Measurements from ENCODE around the gene MYO9B.

Gene MYO9B

DNA sequence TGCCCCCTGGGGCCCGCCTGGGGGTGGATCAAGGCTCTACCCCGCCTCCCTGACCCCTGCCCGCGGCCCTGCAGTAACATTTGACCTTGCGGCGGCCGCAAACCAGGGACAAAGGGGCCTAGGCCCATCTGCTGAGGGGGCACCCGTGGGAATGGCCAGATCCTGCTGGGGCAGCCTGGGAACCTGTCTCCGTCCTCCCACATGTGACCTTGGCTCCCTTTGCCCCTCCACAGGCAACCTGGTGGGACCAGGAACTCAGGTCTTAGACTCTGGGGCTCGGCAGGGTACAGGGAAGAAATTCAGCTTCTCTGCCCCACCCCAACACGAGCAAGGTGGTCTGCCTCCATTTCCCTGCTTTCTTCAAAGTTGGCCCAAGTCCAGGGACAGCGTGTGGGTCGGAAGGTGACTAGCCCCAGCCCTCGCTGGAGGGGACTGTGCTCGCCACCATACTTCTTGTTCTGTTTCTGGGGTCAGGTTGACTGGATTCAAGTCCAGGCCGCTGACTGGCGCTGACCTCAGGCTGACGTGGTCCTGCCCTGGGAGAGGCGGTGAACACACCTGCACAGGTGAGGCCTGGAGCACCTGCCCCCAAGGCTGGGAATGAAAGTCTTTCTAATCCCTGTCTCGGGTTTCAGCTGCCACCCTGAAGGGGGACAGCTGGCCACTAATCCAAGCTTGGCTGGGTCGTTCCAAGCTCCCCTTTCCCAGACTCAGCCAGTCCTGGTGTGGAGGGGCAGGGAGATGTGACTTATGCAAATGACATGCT lies 172.6 kb downstream of the MYO9B start:
- H3K9ac ChIP-seq (ENCODE audit: low read depth, low read length) = peak overlapping the region; percentile 18
- peaks cover 3% of the 10 kb centered on the region; the same call in 1 of the 2 replicates for H3K36me3 ChIP-seq (ENCODE audit: insufficient read depth, low read length)
- H3K9me3 ChIP-seq (ENCODE audit: control insufficient read depth, insufficient read depth, low read length) = no peaks in the 10 kb centered on the region
- H3K4me1 ChIP-seq (ENCODE audit: insufficient read depth, low read length) = peaks cover 30% of the 10 kb centered on the region; the same call in 1 of the 2 replicates

DNA sequence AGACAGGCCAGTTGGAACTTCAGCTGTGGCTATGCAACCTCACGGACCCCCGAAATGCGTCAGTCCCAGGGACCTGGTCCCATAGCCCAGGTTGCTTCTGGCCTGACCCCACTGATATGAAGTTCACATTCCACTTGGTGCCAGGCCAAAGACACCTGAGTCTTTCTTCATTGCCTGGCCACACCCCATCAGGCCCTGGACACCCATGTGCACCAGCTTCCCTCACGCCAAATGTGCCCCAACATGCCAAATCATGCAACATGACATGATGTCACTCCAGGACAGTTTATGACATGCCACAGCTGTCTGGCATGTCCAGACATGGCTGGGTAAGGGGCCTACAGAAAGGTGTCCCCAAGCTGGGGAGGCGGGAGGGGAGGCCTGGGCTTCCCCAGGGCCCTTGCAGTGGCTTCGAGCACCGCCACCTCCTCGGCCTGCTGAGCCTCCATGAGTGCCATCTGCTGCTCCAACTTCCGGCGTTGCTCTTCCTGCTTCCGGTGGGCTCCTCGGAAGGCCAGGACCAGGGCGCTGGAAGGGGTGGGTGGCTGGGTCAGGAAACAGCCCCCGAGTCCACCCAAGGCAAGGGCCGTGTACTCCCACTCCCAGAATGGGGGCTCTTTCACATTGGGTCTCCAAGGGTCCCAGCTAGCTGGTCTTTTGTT lies 174.4 kb downstream of the MYO9B start:
- peaks cover 30% of the 10 kb centered on the region; the same call in 1 of the 2 replicates for H3K4me1 ChIP-seq (ENCODE audit: insufficient read depth, low read length)
- no peak overlapping the region for H3K9ac ChIP-seq (ENCODE audit: low read depth, low read length)
- peaks cover 3% of the 10 kb centered on the region; the same call in 1 of the 2 replicates for H3K36me3 ChIP-seq (ENCODE audit: insufficient read depth, low read length)
- H3K9me3 ChIP-seq (ENCODE audit: control insufficient read depth, insufficient read depth, low read length) = no peaks in the 10 kb centered on the region

DNA sequence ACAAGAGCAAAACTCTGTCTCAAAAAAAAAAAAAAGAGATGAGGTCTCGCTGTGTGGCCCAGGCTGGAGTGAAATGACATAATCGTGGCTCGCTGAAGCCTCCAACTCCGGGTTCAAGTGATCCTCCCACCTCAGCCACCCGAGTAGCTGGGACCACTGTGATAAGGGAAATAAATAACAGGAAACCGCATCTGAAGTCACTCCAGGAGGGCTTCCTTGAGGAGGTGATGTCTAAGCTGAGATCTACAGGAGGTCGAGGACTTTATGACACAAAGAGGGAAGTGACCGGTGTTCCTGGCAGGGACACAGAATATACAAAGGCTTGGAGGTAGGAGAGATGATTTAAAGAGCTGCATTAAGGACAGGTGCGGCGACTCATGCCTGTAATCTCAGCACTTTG lies 179.1 kb downstream of the MYO9B start:
- peaks cover 6% of the 10 kb centered on the region; the same call in 1 of the 2 replicates for H3K36me3 ChIP-seq (ENCODE audit: insufficient read depth, low read length)
- 0 out of 2 replicates have a peak, but pooled peaks cover under 1% of the 10 kb centered on the region for H3K4me1 ChIP-seq (ENCODE audit: insufficient read depth, low read length)
- H3K9me3 ChIP-seq (ENCODE audit: control insufficient read depth, insufficient read depth, low read length) = peaks cover 7% of the 10 kb centered on the region; the same call in 1 of the 2 replicates
- H3K9ac ChIP-seq (ENCODE audit: low read depth, low read length) = no peak overlapping the region

DNA sequence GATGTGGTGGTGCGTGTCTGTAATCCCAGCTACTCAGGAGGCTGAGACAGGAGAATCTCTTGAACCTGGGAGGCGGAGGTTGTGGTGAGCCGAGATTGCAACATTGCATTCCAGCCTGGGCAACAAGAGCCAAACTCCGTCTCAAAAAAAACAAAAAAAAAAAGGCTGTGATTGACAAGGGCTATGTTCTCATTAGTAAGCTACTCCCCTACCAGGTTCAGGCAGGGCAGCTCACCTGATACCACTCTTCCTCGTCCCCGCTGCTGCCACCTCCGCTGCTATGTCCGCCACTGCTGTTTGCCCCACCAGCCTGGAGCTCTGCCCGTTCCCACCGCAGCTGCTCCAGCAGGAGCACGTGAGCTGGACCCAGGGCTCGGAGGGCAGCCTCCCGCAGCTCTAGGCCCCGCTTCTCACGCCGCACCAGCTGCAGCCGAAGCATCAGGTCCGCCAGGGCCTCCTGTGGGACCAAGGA lies 179.6 kb downstream of the MYO9B start:
- Histone ChIP-seq H3K9ac (ENCODE audit: low read depth, low read length) (no peak overlapping the region), H3K36me3 (ENCODE audit: insufficient read depth, low read length) (peaks cover 3% of the 10 kb centered on the region; the same call in 1 of the 2 replicates), H3K4me1 (ENCODE audit: insufficient read depth, low read length) (no peaks in the 10 kb centered on the region), H3K9me3 (ENCODE audit: control insufficient read depth, insufficient read depth, low read length) (peaks cover 11% of the 10 kb centered on the region)

DNA sequence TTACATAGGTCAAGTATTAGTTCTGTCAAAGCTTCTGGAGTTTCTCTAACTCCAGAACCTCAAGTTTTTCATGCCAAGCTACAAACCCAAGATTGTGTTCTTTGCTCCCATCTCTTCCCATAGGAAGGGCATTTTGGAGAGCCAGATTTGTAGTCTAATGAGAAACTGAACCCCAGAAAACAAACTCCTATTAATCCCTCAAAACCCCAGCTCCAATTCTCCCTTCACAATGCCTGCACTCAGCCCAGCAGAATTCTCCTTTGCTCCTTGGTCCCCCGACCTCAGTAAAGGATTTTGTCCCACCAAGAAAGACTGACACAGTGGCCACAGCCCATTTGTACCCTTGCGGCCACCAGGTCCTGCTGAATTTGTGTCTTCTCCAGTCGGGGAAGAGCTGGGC lies 180.6 kb downstream of the MYO9B start:
- no peak overlapping the region for H3K9ac ChIP-seq (ENCODE audit: low read depth, low read length)
- H3K9me3 ChIP-seq (ENCODE audit: control insufficient read depth, insufficient read depth, low read length) = peaks cover 11% of the 10 kb centered on the region
- H3K4me1 ChIP-seq (ENCODE audit: insufficient read depth, low read length) = no peaks in the 10 kb centered on the region
- peaks cover 3% of the 10 kb centered on the region; the same call in 1 of the 2 replicates for H3K36me3 ChIP-seq (ENCODE audit: insufficient read depth, low read length)

DNA sequence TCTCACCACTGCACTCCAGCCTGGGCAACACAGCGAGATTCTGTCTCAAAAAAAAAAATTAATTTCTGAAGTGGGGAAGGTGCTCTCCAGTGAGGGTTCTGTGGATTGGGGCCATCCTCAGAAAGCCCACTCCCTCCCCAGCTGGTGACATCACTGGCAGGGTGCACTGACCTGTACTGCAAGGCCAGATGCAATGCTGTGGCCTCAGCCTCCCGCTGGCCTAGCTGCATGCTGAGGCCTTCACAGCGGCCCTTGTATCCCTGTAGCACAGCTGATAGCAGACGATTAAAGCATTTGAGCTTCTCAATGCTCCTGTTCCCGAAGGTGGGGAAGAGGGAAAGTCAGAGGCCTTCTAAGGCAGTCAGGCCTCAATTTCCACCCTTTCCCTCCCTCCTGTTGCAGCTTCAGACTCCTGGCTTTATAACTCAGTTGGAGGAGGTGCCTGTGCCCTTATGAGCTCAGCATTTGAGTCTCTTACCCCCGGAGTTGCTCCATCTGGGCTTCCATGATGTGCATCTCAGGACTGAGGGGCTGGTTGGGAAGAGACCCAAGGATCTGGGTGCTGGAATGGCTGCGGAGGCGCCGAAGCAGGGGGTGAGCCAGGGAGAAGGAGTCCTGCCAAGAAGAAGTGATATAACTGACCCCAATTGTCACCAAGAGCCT lies 183.7 kb downstream of the MYO9B start:
- Histone ChIP-seq H3K4me1 (ENCODE audit: insufficient read depth, low read length) (0 out of 2 replicates have a peak, but pooled peaks cover 1% of the 10 kb centered on the region), H3K9ac (ENCODE audit: low read depth, low read length) (no peak overlapping the region), H3K9me3 (ENCODE audit: control insufficient read depth, insufficient read depth, low read length) (peaks cover 11% of the 10 kb centered on the region), H3K36me3 (ENCODE audit: insufficient read depth, low read length) (peaks cover 3% of the 10 kb centered on the region; the same call in 1 of the 2 replicates)

DNA sequence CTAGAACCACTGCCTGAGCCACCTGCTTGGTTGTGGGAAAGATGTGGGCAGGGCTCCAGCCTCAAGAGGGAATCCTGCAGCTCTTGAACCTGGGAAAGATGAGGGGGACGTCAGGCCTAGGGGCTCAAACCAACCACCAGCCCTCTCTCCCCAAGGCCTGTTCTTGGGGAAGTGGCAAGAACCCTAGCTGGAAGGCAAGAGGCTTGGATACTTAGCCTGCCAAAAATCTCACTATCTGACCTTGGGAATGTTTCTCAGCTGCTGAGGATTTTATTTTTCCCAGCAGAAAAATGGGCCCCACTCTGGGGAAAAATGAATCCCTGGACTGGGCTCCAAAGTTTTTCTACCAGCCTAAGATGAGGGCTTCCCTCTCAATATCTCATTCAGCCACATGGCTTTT lies 184.4 kb downstream of the MYO9B start:
- Histone ChIP-seq H3K4me1 (ENCODE audit: insufficient read depth, low read length) (peaks cover 6% of the 10 kb centered on the region), H3K9me3 (ENCODE audit: control insufficient read depth, insufficient read depth, low read length) (peaks cover 11% of the 10 kb centered on the region), H3K9ac (ENCODE audit: low read depth, low read length) (no peak overlapping the region), H3K36me3 (ENCODE audit: insufficient read depth, low read length) (peaks cover 3% of the 10 kb centered on the region; the same call in 1 of the 2 replicates)

DNA sequence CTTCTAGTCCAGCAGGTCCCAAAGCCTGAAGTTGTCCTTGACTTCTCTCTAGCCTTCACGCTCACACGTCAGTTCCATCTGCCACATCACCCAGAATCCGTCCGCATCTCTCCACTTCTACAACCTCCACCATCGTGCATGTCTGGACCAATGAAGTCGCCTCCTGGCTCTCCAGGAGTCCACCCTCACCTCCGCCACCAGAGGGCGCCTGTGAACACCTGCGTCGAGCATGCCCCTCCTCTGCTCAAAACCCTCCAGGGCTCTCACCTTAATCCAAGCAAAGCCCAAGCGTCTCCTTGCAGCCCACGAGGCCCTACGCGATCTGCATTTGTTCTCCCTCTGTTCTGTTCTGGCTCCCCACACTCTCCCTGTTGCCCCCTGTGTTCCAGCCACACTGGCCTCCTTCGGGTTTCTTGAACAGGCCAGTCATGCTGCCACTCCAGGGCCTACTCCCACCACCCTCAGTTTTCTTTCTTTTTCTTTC lies 185.3 kb downstream of the MYO9B start:
- Histone ChIP-seq H3K36me3 (ENCODE audit: insufficient read depth, low read length) (peaks cover 3% of the 10 kb centered on the region; the same call in 1 of the 2 replicates), H3K9ac (ENCODE audit: low read depth, low read length) (0 out of 2 replicates have a peak overlapping the region, but pooled peaks have one; percentile 7), H3K4me1 (ENCODE audit: insufficient read depth, low read length) (peaks cover 9% of the 10 kb centered on the region), H3K9me3 (ENCODE audit: control insufficient read depth, insufficient read depth, low read length) (peaks cover 11% of the 10 kb centered on the region)

DNA sequence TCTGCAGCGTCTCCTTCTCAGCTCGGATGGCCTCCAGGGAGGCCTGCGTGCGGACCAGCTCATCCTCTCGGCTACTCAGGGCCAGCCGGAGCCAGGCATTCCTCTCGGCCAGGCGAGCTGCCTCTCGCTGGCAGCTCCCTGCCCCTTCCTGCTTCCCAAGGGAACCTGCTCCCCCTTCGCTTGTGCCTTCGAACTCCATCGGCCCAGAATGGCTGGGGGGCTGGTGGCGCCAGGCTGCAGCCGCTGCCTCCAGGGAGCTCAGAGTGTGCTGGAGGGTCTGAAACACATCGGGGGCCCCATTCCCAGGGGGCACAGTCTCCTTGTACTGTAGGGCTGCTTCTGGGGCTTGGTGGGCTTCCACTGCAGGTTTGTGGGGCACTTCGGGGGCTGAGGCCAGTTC lies 187.0 kb downstream of the MYO9B start:
- peaks cover 11% of the 10 kb centered on the region for H3K9me3 ChIP-seq (ENCODE audit: control insufficient read depth, insufficient read depth, low read length)
- peaks cover 3% of the 10 kb centered on the region; the same call in 1 of the 2 replicates for H3K36me3 ChIP-seq (ENCODE audit: insufficient read depth, low read length)
- peaks cover 9% of the 10 kb centered on the region for H3K4me1 ChIP-seq (ENCODE audit: insufficient read depth, low read length)
- H3K9ac ChIP-seq (ENCODE audit: low read depth, low read length) = no peak overlapping the region
